ENCODE results near the gene PRKCH. TPM values are rescaled to one million over a fixed set of nuclear protein-coding genes. Genes with fewer than 3 reads are reported as not detected.

The PRKCH gene
- total RNA-seq, 1 experiment from 2014 or later = 5.2 TPM

- Histone ChIP-seq H2BK120ac (ENCODE audit: low read depth, low read length, poor library complexity, severe bottlenecking) (no peak overlapping the region), H3K14ac (ENCODE audit: insufficient read depth, low read length) (no peak overlapping the region), H3K4me2 (ENCODE audit: insufficient read depth, insufficient read length, low read length) (no peak overlapping the region), H2BK15ac (ENCODE audit: low read depth, low read length) (no peak overlapping the region), H3K56ac (ENCODE audit: insufficient read length, low read depth, low read length) (no peak overlapping the region), H3K27me3 (ENCODE audit: insufficient read depth, low read length) (no peaks in the 10 kb centered on the region), H3K23me2 (ENCODE audit: insufficient read length, low read depth, low read length, poor library complexity, severe bottlenecking) (no peaks in the 10 kb centered on the region), H3K4me1 (ENCODE audit: insufficient read depth, low read length) (no peaks in the 10 kb centered on the region), H3K79me2 (ENCODE audit: insufficient read depth, low read length) (no peaks in the 10 kb centered on the region), H3K9me3 (ENCODE audit: control insufficient read depth, low read depth, low read length) (no peaks in the 10 kb centered on the region), H3K79me1 (ENCODE audit: insufficient read depth, low read depth, low read length, poor library complexity, severe bottlenecking) (no peaks in the 10 kb centered on the region), H2BK12ac (ENCODE audit: insufficient read length, low read depth, low read length) (no peak overlapping the region), H4K8ac (replicated peaks; ENCODE audit: insufficient read length, low read depth, low read length) (no peak overlapping the region), H3K4ac (ENCODE audit: low read depth, low read length) (no peak overlapping the region), H3K18ac (ENCODE audit: insufficient read length, low read depth, low read length) (no peak overlapping the region), H2BK20ac (ENCODE audit: low read depth, low read length, poor library complexity, severe bottlenecking) (no peak overlapping the region), H3T11ph (ENCODE audit: low read length) (no peak overlapping the region), H2AK5ac (ENCODE audit: insufficient read length, low read length) (no peak overlapping the region), H4K20me1 (ENCODE audit: control insufficient read depth, insufficient read depth, insufficient read length) (no peaks in the 10 kb centered on the region), H3K9ac (ENCODE audit: extremely low read depth, insufficient read length, low read length) (no peak overlapping the region), H2AFZ (ENCODE audit: low read length) (no peak overlapping the region), H4K5ac (ENCODE audit: insufficient read length, low read depth, low read length) (no peak overlapping the region), H3K23ac (ENCODE audit: insufficient read length, low read depth, low read length) (no peak overlapping the region), H4K91ac (ENCODE audit: insufficient read length, low read depth, low read length) (no peak overlapping the region), H2BK5ac (ENCODE audit: insufficient read length, low read length) (no peak overlapping the region), H3K27ac (ENCODE audit: insufficient read length, low read depth, low read length) (no peak overlapping the region)
- H3K4me3 Mint-ChIP-seq = no peak overlapping the region
- TF ChIP-seq CTCF (conservative IDR thresholded peaks at IDR 0.05) = no peak
- H3K36me3 Mint-ChIP-seq (ENCODE audit: insufficient read depth in 1 of 3, low read depth in 3 of 3) = no peaks in the 10 kb centered on the region
- no peaks in the 10 kb centered on the region for H3K9me3 Mint-ChIP-seq
- no CpG with 5 or more reads among the region's 3 CpGs for WGBS (ENCODE audit: extremely low coverage, insufficient read length, low lambda C conversion rate)
- no peaks in the 10 kb centered on the region for H3K27me3 Mint-ChIP-seq (ENCODE audit: low read depth)
- peaks cover 16 to 19% of the 10 kb centered on the region in 2 experiments for H3K4me1 Mint-ChIP-seq
- H3K27ac Mint-ChIP-seq = 0 out of 7 replicates have a peak overlapping the region, but pooled peaks of 1 of the 3 experiments have one; percentile 18
- DNase-seq = no peak
Observed at GRCh38 chr14:61335049-61335448, 13.7 kb downstream of the PRKCH start.
